ENCODE measurements around the gene COA6.
"Not testable (repeated sequence)": the region's sequence is repeated elsewhere in the genome, so short reads cannot be mapped to it uniquely, and the experiment has no call there.

The COA6 gene

GRCh38 chr1:234398849-234399381, 25.7 kb downstream of the COA6 start:
- no peak for TF ChIP-seq CTCF (IDR thresholded peaks at IDR 0.05)
- Histone ChIP-seq H3K27ac (no peak overlapping the region), H3K4me3 (no peak overlapping the region)
- no peak for DNase-seq (ENCODE audit: low spot score)

GRCh38 chr1:234399515-234399914, 26.3 kb downstream of the COA6 start:
- H3K27ac ChIP-seq; DNase-seq (ENCODE audit: low spot score); H3K4me3 ChIP-seq: not testable (repeated sequence)

- Histone ChIP-seq H3K4me3 (no peak overlapping the region), H3K27ac (no peak overlapping the region)
- TF ChIP-seq CTCF (IDR thresholded peaks at IDR 0.05), result no peak
- DNase-seq (ENCODE audit: low spot score), result no peak
Observed at GRCh38 chr1:234400773-234401172, 27.5 kb downstream of the COA6 start.

- H3K4me3 ChIP-seq, result no peak overlapping the region
- no peak for DNase-seq (ENCODE audit: low spot score)
- no peak overlapping the region for H3K27ac ChIP-seq
- TF ChIP-seq CTCF (IDR thresholded peaks at IDR 0.05), result no peak
Observed at GRCh38 chr1:234401658-234402057, 28.4 kb downstream of the COA6 start.

- Histone ChIP-seq H3K4me3 (no peak overlapping the region), H3K27ac (no peak overlapping the region)
- DNase-seq (ENCODE audit: low spot score), result no peak
- no peak for TF ChIP-seq CTCF (IDR thresholded peaks at IDR 0.05)
Observed at GRCh38 chr1:234402939-234403338, 29.7 kb downstream of the COA6 start.

- no peak for TF ChIP-seq CTCF (IDR thresholded peaks at IDR 0.05)
- DNase-seq (ENCODE audit: low spot score), result no peak
- H3K4me3 ChIP-seq, result no peak overlapping the region
- H3K27ac ChIP-seq, result no peak overlapping the region
Observed at GRCh38 chr1:234405676-234406075, 32.4 kb downstream of the COA6 start.

- Histone ChIP-seq H3K27ac (no peak overlapping the region), H3K4me3 (no peak overlapping the region)
- TF ChIP-seq CTCF (IDR thresholded peaks at IDR 0.05), result no peak
- no peak for DNase-seq (ENCODE audit: low spot score)
Observed at GRCh38 chr1:234406871-234407270, 33.6 kb downstream of the COA6 start.

- H3K4me3 ChIP-seq, result no peak overlapping the region
- DNase-seq (ENCODE audit: low spot score), result no peak
- TF ChIP-seq CTCF (IDR thresholded peaks at IDR 0.05), result no peak
- no peak overlapping the region for H3K27ac ChIP-seq
Observed at GRCh38 chr1:234408757-234409156, 35.5 kb downstream of the COA6 start.

Data from coronary artery (tissue), 2 donors.